Posterior cingulate gyrus (tissue), 11 donors: ENCODE data around the gene TMPRSS9.

Source experiments
- DNase-seq, 10 donors: peaks; one replicate each; pipeline versions ENCODE4 v3.0.0 to v3.0.0-alpha.2; 2020 to 2021; ENCODE audit warnings: mixed read lengths in 3 of 10
- intact Hi-C: fragments of 100-400 bp; cut with DNase I; formaldehyde crosslinking; loops from one replicate; pipeline ENCODE4 v1.15.1; 2023

The TMPRSS9 gene

DNA sequence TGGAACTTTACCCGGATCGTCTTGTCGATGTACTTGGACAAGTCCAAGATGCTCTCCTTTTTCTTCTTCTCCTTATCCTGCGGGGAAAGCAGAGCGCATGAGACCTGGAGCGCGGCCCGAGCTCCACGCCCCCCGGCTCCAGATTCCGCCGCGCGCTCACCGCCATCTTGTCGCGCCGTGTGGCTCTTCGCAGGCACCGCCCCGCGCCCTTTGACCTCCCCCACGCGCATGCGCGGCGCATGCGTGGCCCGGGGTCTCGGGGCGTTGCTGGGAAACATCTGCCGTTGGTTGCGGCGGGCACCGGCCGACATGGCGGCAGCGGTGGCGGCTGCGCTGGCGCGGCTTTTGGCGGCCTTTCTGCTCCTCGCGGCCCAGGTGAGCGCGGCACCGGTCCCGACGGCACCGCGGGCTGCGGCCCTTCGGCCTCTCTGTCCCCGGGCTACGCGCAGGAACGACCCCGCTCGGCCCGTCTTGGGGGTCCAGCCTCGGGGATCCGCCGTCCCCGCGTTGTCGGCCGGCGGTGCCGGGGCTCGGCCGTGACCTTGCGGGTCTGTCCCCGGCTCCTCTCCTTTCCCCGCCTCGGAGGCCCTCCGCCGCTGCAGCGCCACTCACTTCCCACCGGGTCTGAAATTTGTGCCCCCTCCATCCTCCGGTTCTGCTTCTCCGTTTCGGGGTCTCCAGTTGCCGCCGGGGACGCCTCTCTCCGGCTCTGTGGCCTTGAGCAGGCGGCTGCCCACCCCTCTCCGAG is 31.5 kb upstream of the TMPRSS9 start, which contains the start of the genes LSM7 and SPPL2B:
Gene LSM7 (minus strand): TSS at position 186 of the 748 bp plus-strand sequence. CDS start 20 bp downstream, at position 166.
Gene SPPL2B (plus strand): TSS at position 284 of the 748 bp plus-strand sequence. CDS start 26 bp downstream, at position 310.
- intact Hi-C loops, result no loop called here
- DNase-seq, result peak; percentile 85 to 98 (median 90)

DNA sequence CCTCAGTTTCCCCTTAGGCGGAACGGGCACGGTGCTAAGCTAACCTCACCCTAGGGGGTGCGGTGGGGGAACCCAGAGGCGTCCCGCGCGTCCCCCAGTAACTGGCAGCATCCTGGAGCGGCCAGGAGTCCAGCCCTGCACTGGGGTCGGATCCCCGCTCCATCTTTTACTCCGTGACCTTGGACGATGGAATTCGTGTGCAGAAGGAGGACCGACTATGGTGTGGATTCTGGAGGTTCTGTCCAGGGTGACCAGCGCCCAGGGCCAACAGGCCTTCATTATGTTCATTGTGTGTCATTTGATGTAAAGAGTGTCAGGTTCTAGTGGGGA is 31.0 kb upstream of the TMPRSS9 start:
- intact Hi-C loops, result no loop called here
- no peak for DNase-seq

DNA sequence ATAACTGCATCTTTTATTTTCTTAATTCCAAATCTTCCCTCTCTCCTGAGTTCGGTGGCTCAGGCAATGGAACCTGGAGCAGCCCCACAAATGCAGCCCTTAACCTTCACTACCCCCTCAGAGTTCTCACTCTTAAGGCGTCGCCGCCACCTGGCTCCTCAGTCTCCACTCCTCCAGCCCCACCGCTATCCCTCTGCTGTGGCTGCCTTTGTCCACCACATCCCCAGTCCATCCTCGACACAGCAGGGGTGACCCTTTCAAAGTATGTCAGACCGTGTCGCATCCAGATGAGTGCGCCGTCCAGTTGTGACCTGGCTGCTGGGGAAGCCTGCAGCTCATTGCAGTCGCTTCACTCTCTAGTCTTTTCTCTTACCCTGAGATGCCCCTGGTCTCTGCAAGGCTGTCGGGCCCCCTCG is 30.6 kb upstream of the TMPRSS9 start:
- intact Hi-C loops, result no loop called here
- DNase-seq, result no peak

DNA sequence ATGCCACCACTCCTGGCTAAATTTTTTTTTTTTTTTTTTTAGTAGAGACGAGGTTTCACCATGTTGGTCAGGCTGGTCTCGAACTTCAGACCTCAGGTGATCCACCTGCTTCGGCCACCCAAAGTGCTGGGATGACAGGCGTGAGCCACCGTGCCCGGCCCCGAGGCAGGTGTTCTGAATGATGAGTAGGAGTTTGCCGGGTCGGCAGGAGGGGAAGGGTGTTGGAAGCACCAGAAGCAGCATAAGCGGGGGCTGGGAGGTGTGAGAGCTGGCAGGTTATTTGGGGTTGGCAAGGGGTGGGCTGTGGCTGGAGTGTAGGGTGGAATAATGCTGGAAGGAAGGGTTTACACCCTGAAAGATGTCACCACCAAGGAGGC is 29.8 kb upstream of the TMPRSS9 start:
- DNase-seq, result no peak
- intact Hi-C loops, result loop anchor here (5.0 kb wide), 1 partner anchor 62 kb away; no protein-coding TSS in a partner anchor

DNA sequence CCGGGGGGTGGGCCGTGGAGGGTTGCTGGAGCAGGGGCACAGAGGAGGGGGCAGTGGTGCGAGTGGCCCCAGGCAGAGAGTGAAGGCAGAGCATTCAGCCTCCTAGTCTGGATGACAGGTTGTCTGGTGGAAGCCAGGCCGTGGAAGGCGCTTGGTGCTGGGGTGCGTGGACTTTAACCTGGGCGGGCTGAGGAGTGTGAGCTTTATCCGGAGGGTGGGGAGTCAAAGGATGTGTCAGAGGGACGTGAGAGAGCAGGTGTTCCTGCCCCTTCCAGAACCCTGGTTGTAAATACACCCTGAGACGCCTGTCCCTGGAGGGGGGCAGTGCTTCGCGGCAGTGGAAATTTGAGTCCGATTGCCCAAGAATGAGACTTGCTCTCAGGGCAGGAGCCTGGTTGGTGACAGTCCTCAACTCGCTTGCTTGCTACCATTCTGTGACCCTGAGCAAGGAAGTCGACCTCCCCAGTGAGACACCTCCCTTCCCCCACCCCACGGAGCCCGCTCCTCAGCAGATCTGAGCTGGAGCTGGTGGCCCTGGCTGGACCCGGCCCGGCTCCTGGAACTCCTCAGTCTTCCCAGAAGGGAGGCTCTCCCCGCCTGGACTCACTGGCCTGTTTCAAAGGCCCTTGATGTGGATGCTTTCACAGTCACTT is 29.3 kb upstream of the TMPRSS9 start:
- DNase-seq, result no peak
- intact Hi-C loops, result loop anchor here (5.0 kb wide), 1 partner anchor 62 kb away; no protein-coding TSS in a partner anchor

DNA sequence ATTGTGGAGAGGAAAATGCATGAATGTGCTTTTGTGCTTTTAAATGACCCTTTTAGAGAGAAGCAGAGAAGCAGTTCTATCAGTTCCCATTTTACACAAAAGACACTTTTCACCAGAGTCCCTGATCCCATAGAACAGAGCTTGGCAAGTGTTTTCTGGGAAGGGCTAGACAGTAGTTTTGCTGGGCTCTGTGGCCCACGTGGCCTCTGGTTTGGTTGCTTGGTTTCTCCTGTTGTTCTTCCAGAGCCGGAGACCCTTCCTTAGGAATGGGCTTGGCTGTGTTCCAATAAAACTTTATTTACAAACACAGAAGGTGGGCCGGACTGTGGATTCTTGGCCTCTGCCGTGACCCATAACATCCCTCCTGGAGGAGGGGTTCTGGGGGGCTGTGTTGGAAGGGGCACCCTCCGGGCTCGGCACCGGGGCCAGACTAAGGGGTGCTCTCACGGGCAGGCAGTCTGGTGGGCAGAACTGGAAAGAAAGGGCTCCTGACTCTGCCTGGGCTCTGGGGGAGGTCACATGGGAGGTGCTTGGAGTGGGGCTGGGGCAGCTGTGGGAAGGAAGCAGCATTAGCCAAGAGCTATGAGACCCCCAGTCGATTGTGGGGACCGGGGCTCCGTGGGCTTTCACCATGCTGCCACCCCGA is 28.3 kb upstream of the TMPRSS9 start:
- intact Hi-C loops, result loop anchor here (2.0 to 5.0 kb wide), 2 partner anchors 49 to 61 kb away; no protein-coding TSS in a partner anchor
- DNase-seq, result peak in 1 of 10 donors; percentile 48

DNA sequence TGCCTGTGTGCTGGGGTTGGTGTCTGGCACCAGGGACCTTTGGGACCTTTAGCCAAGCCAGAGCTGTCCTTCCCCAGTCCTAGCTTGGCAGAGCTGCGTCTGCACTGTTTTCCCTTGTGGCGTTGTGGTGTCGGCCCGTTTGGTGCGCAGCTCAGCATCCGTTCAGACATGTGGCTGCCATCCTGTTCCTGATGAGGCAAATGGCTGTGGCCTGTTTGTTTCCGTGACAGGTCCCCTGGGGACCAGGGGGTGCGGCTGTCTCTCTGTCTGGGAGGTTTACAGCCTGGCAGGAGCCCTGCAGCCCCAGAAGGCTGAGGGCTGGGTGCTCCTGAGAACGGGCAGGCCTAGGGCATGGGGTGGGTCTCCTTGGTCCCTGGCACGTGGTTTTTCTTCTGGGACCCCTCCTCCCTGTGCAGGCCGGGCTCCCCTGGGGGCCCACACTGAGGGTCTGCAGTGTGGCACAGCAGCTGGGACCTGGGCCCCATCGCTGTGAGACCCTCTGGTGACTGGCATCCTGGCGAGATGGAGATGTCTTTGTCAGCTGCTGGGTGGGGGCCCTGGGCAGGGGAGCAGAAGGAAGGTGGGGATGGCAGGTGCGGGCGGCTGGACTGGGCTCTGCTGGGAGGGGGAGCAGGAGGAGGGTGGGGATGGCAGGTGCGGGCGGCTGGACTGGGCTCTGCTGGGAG is 27.6 kb upstream of the TMPRSS9 start:
- intact Hi-C loops, result loop anchor here (2.0 to 5.0 kb wide), 2 partner anchors 48 to 60 kb away; no protein-coding TSS in a partner anchor

DNA sequence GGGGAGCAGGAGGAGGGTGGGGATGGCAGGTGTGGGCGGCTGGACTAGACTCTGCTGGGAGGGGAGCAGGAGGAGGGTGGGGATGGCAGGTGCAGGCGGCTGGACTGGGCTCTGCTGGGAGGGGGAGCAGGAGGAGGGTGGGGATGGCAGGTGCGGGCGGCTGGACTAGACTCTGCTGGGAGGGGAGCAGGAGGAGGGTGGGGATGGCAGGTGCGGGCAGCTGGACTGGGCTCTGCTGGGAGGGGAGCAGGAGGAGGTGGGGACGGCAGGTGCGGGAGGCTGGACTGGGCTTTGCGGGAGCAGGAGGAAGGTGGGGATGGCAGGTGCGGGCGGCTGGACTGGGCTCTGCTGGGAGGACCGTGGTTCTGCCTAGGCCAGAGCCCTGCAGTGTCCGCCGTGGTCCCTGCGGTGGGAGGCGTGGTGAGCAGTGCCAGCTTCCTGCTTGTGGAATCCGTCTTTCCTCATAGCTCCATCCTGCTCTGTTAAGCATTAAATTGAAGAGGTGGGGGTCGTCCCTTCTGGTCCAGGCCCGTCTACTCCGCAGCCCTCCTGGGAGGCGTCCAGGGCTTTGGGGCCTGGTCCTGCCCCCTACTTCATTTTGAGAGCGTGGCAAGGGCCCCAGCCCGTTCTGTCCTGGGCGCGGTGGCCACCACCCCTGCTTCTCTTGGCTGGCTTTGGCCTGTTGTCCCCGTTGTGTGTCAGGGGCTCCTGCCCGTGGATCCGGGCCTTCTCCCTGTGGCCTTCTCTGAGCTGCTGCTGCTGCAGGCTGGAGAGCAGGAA is 26.8 kb upstream of the TMPRSS9 start:
- intact Hi-C loops, result loop anchor here (2.0 to 5.0 kb wide), 2 partner anchors 48 to 59 kb away; no protein-coding TSS in a partner anchor
- DNase-seq, result no peak

More for the DNA sequence above, 27.6 kb upstream of the TMPRSS9 start:
- no peak for DNase-seq

DNA sequence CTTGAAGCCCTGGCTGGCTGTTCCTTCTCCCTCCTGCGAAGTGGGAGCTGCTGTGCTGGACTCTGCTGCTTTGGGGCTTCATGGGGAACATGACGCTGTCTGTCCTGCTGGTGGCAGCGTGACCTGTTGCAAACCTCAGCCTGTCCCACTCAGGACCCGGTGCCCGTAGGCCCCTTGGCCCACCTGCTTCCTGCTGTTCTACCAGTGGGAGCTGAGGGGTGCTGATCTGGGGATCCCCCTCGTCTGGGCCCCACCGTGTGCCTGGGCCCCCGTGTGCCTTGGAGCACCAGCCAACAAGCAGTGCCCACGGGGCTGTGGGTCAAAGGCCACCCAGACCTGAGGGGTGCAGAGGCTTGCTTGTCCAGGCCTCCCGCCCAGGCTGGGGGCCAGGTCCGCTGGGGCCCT is 26.3 kb upstream of the TMPRSS9 start:
- intact Hi-C loops, result loop anchor here (2.0 to 5.0 kb wide), 2 partner anchors 47 to 58 kb away; no protein-coding TSS in a partner anchor
- peak in 1 of 10 donors; percentile 37 for DNase-seq

DNA sequence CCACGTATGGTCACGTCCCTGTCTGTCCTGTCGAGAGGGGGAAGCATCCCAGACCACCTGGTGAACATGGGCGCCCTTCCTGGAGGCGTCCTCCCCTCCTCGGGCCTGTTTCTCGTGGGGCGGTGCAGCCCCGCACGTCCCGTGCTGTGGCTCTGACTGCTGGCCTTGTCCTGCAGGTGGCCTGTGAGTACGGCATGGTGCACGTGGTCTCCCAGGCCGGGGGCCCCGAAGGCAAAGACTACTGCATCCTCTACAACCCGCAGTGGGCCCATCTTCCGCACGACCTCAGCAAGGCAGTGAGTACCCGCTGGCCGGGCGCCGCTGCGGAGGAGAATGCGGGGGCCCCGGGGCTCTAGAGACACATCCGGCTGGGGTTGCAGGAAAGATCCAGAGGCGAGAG is 25.6 kb upstream of the TMPRSS9 start:
- intact Hi-C loops, result loop anchor here (5.0 kb wide), 1 partner anchor 58 kb away; no protein-coding TSS in a partner anchor
- DNase-seq, result no peak

DNA sequence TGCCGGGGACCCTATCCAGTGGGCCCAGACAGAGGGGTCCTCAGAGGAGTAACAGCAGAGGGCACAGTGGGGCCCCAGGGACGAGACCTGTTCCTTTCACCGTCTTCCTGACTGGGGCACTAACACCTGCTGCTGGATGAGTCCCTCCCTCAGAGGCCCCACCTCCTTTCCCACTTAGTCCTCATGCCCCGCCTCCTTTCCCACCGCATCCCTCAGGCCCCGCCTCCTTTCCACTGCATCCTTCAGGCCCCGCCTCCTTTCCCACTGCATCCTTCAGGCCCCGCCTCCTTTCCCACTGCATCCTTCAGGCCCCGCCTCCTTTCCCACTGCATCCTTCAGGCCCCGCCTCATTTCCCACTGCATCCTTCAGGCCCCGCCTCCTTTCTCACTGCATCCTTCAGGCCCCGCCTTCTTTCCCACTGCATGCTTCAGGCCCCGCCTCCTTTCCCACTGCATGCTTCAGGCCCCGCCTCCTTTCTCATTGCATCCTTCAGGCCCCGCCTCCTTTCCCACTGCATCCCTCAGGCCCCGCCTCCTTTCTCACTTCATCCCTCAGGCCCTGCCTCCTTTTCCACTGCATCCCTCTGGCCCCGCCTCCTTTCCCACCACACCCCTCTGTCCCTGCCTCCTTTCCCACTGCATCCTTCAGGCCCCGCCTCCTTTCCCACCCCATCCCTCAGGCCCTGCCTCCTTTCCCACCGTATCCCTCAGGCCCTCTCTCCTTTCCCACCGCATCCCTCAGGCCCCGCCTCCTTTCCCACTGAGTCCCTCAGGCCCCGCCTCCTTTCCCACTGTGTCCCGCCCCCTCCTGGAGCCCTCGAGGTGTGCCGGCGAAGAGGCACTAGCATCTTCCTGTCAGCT is 24.8 kb upstream of the TMPRSS9 start:
- DNase-seq, result no peak
- intact Hi-C loops, result loop anchor here (5.0 kb wide), 1 partner anchor 57 kb away; no protein-coding TSS in a partner anchor

DNA sequence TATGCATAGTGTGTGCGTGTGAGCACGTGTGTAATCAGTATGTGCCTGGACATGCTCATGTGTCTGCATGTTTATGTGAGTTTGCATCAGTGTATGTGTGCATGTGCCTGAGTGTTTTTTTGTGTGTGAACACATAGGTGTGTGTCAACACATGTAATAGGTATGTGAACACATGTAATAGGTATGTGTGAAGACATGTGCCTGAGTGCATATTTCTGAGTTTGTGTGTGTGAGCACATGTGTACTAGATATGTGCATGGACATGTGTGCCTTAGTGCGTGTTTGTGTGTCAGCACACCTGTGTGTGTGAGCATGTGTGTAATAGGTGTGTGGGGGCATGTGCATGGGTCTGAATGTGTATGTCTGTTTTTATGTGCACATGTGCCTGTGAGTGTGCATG is 24.2 kb upstream of the TMPRSS9 start:
- DNase-seq, result no peak
- intact Hi-C loops, result no loop called here

DNA sequence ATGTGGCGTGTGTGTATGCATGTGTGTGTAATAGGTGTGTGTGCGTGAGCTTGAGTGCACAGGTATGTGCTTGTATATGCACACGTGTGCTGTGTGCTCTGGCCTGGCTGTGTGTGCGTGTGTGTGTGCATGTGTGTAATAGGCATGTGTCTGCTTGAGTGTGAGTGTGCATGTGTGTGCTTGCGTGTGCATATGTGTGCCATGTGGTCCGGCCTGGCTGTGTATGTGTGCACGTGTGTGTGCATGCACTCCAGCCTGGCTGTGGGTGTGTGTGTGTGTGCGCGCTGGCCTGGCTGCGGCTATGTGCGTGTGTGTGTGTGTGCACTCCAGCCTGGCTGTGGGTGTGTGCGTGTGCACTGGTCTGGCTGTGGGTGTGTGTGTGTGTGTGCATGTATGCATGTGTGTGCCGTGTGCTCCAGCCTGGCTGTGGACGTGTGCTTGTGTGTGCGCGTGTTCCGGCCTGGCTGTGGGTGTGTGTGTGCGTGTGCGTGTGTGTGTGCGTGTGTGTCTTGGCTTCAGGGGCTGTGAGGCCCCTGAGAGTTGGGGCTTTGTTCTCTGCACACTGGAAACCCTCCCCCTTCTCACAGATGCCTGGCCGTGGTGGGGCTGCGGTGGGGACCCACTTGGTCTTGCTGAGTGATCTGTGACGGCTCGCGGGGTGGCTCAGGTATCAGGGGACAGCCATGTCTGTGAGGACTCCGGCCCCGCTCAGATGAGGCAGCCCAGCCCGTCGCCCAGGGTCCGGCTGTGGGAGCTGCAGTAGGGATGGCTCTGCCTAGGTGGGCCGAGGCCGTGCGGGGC is 23.3 kb upstream of the TMPRSS9 start:
- intact Hi-C loops, result no loop called here
- no peak for DNase-seq

DNA sequence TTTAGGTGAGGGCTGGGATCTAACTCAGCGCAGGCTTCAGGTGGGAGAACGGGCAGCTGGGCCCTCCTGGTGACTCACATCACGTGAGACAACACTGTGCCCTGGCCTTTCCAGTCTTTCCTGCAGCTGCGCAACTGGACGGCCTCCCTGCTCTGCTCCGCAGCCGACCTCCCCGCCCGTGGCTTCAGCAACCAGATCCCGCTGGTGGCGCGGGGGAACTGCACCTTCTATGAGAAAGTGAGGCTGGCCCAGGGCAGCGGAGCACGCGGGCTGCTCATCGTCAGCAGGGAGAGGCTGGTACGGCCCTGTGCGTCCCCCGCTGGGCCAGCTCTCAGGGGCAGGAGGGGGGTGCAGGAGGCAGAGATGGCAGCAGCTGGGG is 22.7 kb upstream of the TMPRSS9 start:
- intact Hi-C loops, result no loop called here
- peak in 8 of 10 donors; percentile 54 to 96 (median 70) for DNase-seq

DNA sequence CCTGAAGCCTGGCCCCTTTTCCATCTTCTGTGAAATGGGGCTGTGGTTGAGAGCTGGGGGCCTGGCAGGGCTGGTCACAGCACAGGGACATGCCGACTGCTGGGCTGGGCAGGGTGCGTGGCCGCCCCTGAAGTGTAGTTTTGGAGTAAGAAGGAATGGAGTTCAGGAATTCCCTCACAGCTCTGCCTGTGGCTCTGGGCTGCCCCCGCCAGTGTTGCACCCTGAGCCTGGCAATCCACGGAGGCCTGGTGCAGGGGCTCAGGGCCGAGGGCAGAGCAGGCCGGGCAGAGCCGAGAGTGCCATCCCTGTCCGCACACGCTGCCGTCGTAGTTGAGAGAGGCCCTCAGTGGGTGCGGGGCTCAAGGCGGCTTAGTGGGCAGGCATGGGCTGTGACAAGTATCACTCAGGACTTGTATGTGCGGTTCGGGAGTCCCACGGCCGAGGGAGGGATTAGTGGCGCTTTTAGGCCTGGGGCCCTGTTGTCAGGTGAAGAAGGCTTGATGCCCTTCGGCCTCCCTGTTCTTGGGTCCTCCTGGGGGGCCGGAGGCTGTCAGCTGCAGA is 21.9 kb upstream of the TMPRSS9 start:
- no peak for DNase-seq
- intact Hi-C loops, result no loop called here

DNA sequence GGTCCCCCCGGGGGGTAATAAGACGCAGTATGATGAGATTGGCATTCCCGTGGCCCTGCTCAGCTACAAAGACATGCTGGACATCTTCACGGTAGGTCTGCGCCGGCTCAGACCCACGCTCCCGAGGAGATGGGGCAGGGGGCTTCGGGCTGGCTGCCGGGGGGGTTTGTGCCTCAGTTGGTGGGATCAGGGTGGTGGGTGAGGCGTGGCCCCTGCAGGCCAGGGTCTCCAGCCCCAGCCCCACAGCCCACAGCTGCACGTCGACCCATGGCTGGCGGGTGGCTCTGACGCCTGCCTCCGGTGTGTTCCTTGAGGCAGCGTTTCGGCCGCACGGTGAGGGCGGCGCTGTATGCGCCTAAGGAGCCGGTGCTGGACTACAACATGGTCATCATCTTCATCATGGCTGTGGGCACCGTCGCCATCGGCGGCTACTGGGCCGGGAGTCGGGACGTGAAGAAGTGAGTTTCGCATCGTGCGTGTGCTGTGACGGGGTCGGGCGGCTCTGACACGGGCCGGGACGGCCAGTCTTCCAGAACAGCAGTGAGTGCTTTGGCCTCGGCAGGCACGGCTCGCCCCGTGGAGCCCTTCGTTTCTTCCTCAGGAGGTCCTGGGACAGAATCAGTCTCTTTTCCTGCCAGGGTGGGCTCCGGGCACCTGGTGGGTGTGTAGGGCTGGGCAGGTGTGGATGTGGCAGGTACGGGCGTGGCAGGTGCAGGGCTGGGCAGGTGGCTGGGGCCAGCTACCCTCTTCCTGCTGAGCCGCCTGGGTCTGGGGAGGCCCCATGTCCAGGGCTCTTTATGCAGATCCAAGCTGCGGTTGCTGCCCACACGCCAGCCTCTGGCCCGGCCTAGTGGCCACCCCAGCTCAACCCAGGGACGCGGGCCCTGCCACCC is 21.1 kb upstream of the TMPRSS9 start:
- peak in 1 of 10 donors; percentile 71 for DNase-seq

More for the DNA sequence above, 21.1 kb upstream of the TMPRSS9 start:
- intact Hi-C loops, result no loop called here
